ENCODE measurements around the gene PAPLN. TPM values are rescaled to one million over a fixed set of nuclear protein-coding genes. Genes with fewer than 3 reads are reported as not detected.

Gene PAPLN
- total RNA-seq, 2 donors from 2014 or later = 18.4 to 20.1 TPM

DNA sequence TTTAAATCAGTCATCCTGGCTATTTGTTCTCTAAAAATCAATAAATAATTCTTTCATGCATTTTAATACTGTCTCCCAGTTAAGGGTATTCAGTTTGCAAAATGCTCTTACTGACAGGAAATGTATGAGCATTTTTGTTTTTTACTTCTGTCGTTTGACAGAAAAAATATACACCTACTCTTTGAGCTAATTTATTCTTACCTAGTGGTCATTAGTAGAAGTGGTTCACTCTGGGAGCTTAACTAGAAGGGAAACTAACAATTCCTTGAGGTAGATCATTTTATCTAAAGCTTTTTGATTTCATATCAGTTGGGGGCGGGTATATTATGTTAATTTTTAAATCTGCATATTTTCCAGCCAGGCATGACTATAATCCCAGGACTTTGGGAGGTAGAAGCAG is 33.8 kb upstream of the PAPLN start:
- Mint-ChIP-seq H3K4me3 (no peak overlapping the region), H3K27me3 (ENCODE audit: insufficient read depth) (no peaks in the 10 kb centered on the region), H3K36me3 (ENCODE audit: low read depth) (peaks cover 76% of the 10 kb centered on the region), H3K9me3 (peaks cover 5% of the 10 kb centered on the region), H3K27ac (no peak overlapping the region), H3K4me1 (no peaks in the 10 kb centered on the region)
- Histone ChIP-seq H3K27me3 (ENCODE audit: control insufficient read depth, insufficient read depth, low read length, poor library complexity, severe bottlenecking) (no peaks in the 10 kb centered on the region), H3K4me3 (ENCODE audit: low read length) (no peak overlapping the region), H3K27ac (ENCODE audit: low read depth, low read length) (no peak overlapping the region), H3K9ac (ENCODE audit: extremely low read depth, low read length, poor library complexity, severe bottlenecking) (no peak overlapping the region), H3K9me3 (ENCODE audit: control insufficient read depth, low read length) (peaks cover 32% of the 10 kb centered on the region), H3K36me3 (ENCODE audit: control insufficient read depth, insufficient read depth, low read length) (peaks cover 73% of the 10 kb centered on the region), H3K4me1 (ENCODE audit: control insufficient read depth, insufficient read depth, low read length) (no peaks in the 10 kb centered on the region)
- WGBS, 2 experiments (ENCODE audit: insufficient coverage in 1 of 2, insufficient read length in 1 of 2) = 83% methylated on average over 2 of the region's 2 CpGs; no CpG with 5 or more reads in 1 of the 2 experiments
- TF ChIP-seq, protein P1, sequence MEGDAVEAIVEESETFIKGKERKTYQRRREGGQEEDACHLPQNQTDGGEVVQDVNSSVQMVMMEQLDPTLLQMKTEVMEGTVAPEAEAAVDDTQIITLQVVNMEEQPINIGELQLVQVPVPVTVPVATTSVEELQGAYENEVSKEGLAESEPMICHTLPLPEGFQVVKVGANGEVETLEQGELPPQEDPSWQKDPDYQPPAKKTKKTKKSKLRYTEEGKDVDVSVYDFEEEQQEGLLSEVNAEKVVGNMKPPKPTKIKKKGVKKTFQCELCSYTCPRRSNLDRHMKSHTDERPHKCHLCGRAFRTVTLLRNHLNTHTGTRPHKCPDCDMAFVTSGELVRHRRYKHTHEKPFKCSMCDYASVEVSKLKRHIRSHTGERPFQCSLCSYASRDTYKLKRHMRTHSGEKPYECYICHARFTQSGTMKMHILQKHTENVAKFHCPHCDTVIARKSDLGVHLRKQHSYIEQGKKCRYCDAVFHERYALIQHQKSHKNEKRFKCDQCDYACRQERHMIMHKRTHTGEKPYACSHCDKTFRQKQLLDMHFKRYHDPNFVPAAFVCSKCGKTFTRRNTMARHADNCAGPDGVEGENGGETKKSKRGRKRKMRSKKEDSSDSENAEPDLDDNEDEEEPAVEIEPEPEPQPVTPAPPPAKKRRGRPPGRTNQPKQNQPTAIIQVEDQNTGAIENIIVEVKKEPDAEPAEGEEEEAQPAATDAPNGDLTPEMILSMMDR (conservative IDR thresholded peaks at IDR 0.05) = peak; percentile 55
- DNase-seq = no peak

DNA sequence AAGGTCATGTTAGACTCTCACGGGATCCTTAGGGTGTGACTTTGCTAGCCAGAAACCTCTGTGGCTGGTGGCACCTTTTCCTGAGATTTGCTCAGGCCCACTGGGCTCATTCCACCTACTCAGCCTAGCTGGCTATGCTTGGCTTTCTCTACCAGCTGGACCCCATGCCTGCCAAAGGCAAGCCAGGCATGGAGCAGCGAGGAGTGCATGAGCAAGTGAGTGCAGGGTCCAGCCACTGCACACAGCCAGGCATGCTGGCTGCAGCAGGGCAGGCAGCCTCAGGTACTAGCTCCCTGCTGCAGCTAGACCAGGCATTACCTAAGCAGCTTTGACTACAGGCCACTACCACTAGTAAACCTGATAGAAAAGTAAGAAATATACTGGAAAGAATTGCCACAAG is 29.7 kb upstream of the PAPLN start:
- peaks cover 73% of the 10 kb centered on the region for H3K36me3 Mint-ChIP-seq (ENCODE audit: low read depth)
- Histone ChIP-seq H3K27me3 (ENCODE audit: control insufficient read depth, insufficient read depth, low read length, poor library complexity, severe bottlenecking) (no peaks in the 10 kb centered on the region), H3K27ac (ENCODE audit: low read depth, low read length) (no peak overlapping the region), H3K36me3 (ENCODE audit: control insufficient read depth, insufficient read depth, low read length) (peaks cover 83% of the 10 kb centered on the region), H3K4me1 (ENCODE audit: control insufficient read depth, insufficient read depth, low read length) (no peaks in the 10 kb centered on the region), H3K4me3 (ENCODE audit: low read length) (peak overlapping the region; percentile 5), H3K9ac (ENCODE audit: extremely low read depth, low read length, poor library complexity, severe bottlenecking) (no peak overlapping the region), H3K9me3 (ENCODE audit: control insufficient read depth, low read length) (peaks cover 44% of the 10 kb centered on the region)
- H3K4me1 Mint-ChIP-seq = no peaks in the 10 kb centered on the region
- peaks cover 8% of the 10 kb centered on the region for H3K9me3 Mint-ChIP-seq
- H3K27me3 Mint-ChIP-seq (ENCODE audit: insufficient read depth) = no peaks in the 10 kb centered on the region
- TF ChIP-seq, protein P1 (conservative IDR thresholded peaks at IDR 0.05) = no peak
- DNase-seq = no peak
- WGBS, 2 experiments (ENCODE audit: insufficient coverage in 1 of 2, insufficient read length in 1 of 2) = 90 to 93% methylated on average over 2 of the region's 2 CpGs
- no peak overlapping the region for H3K27ac Mint-ChIP-seq
- no peak overlapping the region for H3K4me3 Mint-ChIP-seq

DNA sequence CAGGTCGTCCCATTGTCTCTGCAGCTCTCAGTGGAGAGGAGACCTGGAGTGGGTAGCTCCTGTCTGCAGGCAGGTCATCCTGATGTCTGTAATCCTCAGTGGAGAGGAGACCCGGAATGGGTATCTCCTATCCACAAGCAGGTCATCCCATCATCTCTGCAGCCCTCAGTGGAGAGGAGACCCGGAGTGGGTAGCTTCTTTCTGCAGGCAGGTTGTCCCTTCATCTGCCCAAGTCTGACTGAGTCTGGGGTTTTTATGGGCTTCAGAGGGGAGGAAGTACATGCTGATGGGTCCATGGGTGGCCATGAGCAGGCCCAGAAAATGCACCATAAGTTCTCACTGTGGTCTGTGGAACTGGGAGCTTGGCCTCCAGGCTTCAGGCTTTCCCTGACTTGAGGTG is 28.9 kb upstream of the PAPLN start:
- 95 to 100% methylated on average over 1 to 3 of the region's 3 CpGs for WGBS, 2 experiments (ENCODE audit: insufficient coverage in 1 of 2, insufficient read length in 1 of 2)
- Histone ChIP-seq H3K4me3 (ENCODE audit: low read length) (no peak overlapping the region), H3K9ac (ENCODE audit: extremely low read depth, low read length, poor library complexity, severe bottlenecking) (no peak overlapping the region), H3K4me1 (ENCODE audit: control insufficient read depth, insufficient read depth, low read length) (no peaks in the 10 kb centered on the region), H3K9me3 (ENCODE audit: control insufficient read depth, low read length) (peaks cover 44% of the 10 kb centered on the region), H3K36me3 (ENCODE audit: control insufficient read depth, insufficient read depth, low read length) (peaks cover 85% of the 10 kb centered on the region), H3K27ac (ENCODE audit: low read depth, low read length) (no peak overlapping the region), H3K27me3 (ENCODE audit: control insufficient read depth, insufficient read depth, low read length, poor library complexity, severe bottlenecking) (no peaks in the 10 kb centered on the region)
- no peak overlapping the region for H3K27ac Mint-ChIP-seq
- H3K36me3 Mint-ChIP-seq (ENCODE audit: low read depth) = peaks cover 75% of the 10 kb centered on the region
- H3K27me3 Mint-ChIP-seq (ENCODE audit: insufficient read depth) = no peaks in the 10 kb centered on the region
- TF ChIP-seq, protein P1 (conservative IDR thresholded peaks at IDR 0.05) = no peak
- peaks cover 8% of the 10 kb centered on the region for H3K9me3 Mint-ChIP-seq
- H3K4me3 Mint-ChIP-seq = no peak overlapping the region
- H3K4me1 Mint-ChIP-seq = no peaks in the 10 kb centered on the region
- no peak for DNase-seq
